HG02970 (cell line): ENCODE results near the gene PLXND1.

Experiments used
- ATAC-seq: cut with Tn5 transposase; IDR thresholded peaks from one replicate; pipeline ENCODE4 v1.9.1; 2021; ENCODE audit warnings: mild to moderate bottlenecking, moderate library complexity, moderate number of reproducible peaks; ENCODE audit not compliant: unreplicated experiment, low FRiP score

The PLXND1 gene

DNA sequence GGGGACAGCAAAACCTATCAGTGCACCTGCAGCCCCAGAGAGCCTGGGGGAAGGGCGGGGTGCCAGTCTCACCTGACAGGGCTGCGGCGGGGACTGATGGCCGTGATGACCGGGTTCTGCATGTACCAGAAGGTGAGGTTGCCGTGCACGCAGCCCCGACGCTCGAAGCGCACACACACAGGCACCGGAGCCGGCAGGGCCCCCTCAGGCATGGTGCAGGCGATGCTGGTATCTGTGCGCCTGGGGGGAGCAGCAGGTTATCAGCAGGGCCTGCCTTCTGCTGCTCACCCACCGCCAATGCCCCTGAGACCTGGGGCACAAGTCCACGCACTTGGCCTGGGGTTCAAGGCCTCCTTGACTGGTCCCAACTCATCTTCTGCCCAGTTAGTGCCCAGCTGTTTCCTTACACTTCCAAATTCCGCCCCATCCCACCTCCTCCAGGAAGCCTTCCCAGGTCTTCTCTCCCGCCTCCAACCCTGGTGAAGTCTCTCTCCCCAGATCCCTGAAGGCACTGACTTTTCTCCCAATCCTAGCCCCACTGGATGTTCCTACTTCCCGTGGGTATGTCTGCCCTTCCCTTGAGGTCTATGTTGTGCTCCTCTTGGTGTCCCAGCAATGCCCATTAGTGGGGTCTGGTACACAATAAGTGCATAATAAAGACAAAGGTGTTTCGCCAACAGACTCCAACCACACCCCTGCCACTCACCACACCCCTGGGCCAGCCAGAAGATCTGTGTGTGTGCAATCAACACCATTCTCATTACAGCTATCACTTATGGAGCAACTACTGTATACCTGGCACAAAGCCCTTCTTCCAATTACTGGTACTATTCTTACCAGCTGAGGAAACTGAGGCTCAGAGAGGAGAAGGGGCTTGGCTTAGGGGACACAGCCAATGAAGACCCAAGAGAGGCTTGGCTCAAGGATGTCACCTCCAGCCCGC, 34.6 kb downstream of the PLXND1 start:
- ATAC-seq, result no peak

DNA sequence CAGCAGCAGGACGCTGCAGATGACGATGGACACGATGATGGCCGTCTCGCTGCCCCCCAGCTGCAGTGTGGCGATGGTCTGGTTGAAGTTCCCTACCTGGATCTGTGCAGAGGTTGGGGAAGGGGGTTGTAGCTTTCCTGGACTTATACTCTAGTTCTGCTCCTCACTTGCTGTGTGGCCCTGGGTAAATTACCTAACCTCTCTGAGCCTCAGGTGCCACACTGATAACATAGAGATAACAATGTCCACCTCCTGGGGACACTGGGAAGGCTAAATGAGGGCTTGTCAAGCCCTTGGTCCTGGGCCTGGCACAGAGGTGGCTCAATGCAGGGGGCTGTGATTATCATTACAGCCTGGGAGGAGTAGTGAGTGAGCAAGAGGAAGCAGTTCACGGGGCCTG, 36.6 kb downstream of the PLXND1 start:
- no peak for ATAC-seq

DNA sequence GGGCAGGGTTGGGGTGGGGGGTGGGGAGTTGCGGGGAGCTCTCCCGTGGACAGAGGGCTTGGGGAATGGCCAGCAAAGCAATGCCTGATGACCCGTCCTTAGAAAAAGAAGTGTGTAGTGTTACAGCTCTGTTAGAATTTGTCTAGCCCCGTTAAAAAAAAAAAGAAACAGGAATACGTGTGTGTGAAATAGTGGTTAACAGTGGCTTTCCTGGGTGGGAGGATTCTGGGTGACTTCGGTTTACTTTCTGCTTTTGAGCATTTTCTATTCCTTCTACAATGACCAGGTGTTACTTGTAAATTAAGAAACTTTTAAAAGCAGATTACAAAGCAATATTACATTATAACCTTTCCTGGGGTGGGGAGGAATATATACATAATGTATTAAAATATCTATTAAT, 38.5 kb downstream of the PLXND1 start:
- ATAC-seq, result no peak

DNA sequence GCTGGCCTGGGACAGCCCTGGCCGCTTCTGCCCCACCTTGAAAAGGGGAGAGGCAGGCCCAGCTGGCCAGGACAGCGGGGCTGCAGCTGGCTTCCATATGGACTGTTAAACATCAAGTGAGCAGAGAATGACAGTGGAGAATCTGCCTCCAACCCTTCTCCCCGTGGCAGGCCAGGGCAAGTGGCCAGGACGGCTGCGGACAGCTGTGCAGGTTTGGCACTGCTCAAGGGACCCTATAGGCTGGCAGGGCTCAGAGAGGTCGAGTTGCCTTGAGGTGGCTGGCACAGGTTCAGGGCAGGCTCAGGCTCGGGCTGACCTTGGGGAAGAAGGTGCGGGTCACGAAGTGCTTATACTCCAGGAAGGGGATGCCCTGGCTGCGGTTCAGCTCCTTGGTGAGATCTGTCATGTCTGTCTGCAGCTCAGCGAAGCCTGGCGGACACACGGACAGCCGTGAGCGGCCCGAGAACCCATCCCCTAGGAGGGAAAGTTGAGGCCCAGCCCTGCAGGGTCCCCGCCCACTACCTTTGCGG, 39.2 kb downstream of the PLXND1 start:
- no peak for ATAC-seq

DNA sequence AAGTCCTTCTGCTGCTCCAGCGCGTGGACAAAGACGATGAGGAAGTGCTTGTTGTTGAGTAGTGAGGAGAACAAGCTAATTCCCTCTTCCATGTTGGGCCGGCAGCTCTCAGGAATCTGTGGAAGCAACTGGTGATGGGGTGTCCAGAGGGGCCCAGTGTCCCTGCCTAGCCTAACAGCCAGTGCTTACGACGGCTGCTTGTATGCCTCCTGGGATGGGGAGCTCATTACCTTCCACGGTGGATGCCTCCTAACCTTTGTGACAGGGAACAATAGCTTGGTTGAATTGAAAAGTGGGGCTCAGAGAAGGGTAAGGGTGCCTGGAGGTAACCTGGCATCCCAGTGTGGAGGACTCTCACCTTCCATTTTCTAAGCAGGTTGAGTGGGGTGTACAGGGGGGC, 40.6 kb downstream of the PLXND1 start:
- ATAC-seq, result no peak

DNA sequence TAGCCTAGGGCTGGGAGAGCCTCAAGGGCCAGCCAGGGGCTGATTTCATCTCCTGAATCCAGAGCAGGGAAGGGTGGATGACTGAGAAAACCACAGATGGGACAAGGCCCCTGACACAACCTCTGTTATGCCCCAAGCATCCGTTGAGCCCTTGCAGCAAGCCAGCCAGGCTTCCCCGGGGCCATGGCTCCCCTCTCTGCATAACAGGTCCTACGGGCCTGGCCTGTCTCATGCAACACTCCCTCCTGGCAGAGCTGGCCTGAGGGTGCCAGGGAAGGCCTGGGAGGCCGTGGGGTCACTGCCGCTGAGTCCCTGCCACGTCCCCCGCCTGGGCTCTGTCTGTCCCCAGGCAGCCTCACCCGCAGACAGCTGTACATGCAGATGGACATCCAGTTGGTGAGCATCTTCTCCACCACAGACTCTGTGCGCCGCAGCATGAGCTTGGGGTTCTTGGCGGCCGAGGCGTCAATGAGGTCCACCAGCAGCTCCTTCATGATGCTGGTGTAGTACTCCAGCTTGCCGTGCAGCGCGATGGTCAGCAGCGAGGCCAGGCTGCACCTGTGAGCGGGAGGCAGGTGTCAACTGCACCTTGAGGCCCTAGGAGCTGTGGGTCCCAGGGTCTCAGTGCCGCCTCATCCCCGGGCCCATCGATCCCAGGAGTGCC, 41.4 kb downstream of the PLXND1 start:
- ATAC-seq, result no peak

DNA sequence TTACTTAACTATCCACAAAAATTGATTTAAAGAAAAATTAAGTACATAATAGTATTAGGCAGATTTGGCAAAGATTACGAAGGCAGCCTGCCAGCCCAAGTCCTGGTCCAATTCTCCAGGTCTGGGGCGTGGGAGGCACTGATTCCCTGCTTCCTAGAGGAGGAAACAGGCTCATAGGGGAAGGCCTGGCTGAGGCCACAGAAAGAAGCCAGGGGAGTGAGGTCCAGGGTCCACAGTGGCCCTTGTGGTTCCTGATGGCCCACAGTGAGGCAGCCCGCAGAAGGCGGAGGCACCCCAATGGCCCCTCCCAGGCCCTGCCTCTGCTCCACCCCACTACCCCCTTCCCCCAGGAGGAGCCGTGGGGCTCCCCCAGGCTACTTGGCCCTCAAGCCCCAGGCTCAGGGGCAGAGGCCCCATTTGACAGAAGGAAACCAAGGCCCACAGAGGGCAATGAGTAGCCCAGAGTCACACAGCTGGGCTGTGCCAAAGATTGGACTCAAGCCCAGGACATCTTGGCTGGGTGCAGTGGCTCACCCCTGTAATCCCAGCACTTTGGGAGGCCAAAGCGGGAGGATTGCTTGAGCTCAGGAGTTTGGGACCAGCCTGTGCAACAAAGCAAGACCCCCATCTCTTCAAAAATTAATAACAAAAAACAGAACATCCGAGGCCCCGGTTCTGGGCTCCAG, 42.5 kb downstream of the PLXND1 start:
- ATAC-seq, result no peak

DNA sequence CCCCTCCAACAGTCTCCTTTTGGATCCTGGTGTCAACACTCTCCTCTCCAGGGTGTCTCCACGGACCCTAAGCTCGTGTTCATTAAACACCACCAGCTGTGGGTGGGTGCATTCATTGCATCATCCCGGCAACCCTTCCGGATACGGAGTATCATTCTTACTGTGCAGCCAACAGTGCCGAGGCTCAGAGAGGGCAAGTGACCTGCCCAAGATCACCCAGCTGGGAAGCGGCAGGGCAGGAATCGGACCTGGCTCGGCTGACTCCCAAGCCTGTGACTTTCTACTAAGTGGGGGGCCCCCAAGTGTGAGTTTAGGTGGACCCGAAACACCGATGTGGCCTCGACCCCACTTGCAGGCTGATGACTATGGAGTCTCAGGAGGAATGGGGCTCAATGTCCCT, 43.1 kb downstream of the PLXND1 start:
- ATAC-seq, result no peak

DNA sequence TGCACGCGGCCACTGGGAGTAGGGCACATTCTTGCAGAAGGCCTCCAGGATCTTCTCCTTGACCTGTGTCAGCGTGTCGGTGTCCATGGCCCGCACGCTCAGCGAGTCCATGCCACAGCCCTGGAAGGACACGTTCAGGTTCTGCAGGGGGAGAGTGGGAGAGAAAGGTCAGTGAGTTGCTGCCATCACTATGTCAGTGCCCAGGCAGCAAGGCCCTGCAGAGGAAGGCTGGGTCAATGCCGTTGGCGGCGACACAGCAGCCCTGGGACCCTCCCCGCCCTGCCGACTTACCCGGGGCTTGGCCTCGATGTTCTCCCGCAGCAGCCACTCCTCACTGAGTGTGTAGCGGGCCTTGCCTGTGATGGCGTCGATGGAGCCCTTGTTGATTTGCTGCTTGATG, 43.7 kb downstream of the PLXND1 start:
- ATAC-seq, result no peak

DNA sequence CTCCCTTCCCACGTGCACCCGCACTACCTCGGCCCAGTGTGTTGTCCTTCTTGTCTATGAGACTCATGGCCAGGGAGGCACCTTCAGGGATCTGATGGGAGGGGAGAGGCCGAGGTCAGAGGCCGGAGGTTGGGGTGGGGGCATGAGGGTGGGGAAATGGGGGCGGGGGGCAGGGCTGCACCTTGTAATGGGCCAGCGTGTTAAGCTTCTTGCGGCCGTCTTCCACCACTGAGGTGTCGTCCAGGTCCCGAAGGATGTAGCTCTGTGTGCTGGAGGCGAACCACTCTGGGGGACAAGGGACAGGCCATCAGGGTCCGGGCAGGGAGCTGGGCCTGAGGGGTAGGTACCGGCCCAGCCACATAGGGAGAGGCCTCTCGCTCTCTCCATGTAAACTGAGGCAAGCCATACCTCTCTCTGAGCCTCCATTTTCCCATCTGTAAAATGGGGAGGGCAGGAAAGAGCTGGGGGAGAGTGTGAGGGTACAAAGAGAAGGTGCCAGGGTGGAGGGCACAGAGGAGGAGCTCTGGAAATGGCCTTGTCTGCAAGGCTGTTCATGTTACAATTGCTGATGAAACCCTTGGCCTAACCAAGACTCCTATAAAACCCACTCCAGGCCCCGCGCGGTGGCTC, 44.7 kb downstream of the PLXND1 start:
- ATAC-seq, result no peak

DNA sequence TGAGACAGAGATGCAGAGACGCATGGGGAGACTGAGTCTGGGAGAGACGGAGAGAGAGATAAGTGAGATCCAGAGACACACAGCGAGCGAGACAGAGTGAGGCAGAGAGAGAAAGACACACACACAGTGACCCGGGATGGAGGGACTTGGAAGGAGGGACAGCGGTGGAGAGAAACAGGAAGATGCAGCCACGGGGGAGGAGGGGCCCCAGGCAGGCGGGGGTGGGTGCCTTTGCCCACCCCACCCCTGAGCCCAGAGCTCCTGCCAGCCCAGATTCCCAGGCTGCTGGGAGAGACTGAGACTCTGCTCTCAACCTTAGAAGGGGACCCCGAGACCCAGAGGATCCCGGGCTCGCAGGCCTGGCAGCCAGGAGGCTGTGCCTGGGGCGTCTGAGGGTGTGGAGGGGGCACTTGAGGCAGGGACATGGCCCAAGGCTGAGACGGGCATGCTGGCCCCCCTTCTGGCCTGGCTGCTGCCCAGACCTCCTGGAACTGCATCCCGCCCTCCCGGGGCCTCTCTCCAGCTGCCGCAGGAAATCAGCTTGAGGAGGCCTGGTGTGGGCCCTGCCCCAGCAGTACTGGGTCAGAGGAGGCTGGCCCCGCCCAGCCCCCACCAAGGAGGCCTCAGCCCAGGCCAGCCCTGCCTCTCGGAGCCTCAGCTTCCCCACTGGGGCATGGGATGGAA, 45.4 kb downstream of the PLXND1 start:
- no peak for ATAC-seq

DNA sequence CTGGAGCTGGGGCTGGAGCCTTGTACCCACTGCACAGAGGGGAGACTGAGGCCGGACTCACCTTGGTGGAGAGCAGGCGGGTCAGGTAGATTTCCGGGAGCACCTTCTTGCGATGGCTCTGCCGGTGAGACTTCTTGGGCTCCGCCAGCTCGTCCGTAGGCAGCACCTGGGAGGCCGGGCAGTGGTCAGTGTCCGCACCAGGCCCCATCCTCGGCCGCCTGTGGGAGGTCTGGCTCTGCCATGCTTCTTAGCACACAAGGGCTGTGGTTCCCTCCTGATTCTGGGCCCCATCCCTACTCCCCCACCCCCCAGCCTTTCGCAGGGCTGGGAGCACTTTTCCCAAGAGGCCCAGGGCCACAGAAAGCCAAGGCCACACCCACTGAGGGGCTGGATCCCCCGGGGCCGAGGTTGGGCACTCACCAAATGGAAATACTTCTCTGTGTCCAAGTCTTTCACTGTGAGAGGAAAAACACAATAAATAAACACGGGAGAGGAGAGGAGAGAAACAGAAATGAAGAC, 46.1 kb downstream of the PLXND1 start:
- no peak for ATAC-seq

DNA sequence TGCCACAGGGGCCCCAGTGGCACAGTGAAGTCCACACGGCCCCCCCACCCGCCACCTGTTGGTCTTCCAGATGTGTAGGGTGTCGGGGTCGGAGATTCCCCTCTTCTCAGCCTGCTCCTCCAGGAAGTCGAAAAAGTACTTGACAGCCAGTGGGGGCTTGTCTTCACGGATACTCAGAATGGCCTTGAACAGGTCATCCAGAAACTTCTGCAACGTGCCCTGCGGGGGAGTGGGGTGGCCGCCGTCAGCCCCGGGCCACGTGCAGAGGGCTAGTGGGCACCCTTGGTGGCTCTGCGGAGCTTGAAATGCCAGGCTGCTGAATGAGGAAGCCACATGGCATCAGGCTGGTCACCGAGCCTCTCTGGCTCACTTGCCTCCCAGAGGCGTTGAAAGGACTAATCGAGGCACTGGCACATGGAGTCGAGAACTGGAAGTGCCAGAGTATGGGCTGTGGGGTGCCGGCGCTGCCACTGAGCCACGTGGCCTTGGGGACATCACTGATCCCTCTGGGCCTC, 46.9 kb downstream of the PLXND1 start:
- no peak for ATAC-seq

DNA sequence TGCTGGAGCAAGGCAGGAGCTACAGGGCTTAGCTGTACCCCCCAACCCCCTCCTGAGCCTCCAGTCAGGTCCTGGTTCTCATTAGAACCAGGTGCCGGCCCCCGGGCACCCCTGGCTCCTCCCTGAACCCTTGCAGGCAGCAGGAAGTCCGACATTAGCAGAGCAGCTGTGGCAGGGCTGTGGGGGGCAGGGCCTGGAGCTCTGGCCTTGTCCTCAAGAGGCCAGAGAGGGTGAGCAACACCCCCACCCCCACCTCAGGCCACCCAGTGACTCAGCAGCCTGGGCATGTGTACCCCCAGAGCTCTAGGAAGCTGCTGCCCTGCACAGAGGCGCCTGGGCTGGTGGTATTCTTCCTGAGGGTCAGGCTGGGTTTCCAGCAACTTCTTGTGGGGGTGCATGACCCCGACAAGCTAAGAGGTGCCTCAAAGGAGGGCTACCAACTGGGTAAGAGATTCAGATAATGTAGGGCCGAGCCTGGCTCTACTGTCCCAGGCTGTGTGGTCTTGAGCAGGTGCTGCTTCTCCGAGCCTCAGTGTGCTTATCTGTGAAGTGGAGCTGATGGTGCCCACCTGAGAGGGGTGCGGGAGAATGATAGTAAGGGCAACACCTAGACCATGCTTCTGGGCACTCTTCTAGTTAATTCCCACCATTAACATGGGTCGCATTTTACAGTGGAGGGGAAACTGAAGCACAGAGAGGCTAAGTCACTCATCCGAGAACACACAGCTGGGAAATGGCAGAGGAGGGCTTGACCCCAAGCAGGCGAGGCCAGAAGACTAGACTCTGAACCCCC, 47.5 kb downstream of the PLXND1 start:
- ATAC-seq, result no peak

DNA sequence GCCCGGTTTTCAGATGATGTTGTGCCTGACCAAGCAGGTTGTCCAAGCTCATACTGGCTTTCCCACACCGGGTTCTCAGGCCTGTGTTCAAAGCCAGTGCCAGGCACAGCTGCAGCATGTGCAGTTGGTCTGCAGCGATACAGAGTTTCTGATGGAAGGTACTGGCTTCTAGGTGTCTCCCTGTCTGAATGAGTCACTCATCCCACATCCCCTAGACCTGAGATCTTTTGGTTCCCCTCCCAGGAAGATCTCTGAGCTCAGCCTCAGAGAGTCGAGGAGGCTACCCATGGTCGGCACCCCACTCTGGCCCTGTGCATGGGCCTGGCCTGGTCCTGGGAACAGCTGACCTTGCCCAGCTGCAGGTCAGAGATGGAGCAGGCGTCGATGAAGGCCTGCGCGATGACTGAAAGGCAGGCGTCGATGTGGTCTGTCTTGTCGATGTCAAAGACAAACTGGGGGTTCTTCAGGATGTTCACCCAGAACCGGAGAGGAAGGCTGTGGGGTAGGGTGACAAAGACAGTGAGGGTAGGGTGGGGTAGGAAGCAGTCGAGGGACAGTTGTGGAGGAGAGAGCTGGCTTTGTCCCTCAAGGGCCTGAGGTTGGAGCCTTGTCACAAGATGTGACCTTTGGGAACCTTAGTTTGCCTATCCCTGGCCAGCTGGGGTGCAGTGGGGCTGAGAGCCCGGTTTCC, 48.2 kb downstream of the PLXND1 start:
- no peak for ATAC-seq

DNA sequence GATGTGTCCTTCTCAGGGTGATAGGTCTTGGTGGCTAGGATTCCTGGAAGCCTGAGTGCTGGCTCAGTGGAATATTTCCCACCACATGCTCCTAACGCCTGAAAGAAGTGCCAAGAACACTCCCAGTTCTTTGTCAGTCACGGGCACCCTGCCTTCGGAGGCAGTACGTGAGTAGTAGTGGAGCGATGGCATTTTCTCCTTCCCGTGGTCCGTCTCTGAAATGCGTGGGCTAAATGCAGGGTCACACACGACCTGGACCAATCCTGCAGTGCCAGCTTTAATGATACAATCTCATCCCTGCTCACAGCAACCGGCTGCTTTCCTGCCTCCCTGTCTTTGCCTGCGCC, 49.0 kb downstream of the PLXND1 start:
- ATAC-seq, result no peak

DNA sequence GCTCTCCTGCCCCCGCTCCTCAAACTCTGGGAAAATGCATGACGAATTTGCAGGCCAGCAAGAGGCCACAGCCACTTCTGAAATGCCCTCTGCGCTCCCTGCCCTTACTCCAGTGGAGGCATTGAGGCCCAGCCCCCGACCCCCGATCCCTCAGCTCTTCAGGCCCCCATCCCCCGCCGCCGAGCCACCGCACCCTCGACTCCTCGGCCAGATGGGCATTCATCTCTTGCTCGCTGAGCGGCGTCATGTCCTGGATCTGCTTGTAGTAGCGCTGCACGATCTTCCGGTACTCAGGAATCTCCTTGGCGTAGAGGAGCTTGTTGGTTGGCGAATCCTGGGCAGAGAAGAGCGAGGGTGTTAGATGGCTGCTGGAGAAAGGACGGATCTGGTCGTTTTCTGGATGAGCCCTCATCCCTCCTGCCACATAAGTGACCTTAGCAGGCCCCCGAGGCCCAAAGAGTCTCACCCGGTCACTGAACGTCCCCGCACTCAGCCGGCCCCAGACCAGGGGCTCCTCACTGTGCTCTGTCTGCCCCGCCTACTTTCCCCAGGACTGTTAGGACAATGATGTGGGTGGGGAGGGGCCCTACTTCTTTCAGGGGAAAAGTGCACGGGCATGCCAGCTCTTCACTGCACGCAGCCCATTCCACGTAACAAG, 49.5 kb downstream of the PLXND1 start:
- no peak for ATAC-seq

DNA sequence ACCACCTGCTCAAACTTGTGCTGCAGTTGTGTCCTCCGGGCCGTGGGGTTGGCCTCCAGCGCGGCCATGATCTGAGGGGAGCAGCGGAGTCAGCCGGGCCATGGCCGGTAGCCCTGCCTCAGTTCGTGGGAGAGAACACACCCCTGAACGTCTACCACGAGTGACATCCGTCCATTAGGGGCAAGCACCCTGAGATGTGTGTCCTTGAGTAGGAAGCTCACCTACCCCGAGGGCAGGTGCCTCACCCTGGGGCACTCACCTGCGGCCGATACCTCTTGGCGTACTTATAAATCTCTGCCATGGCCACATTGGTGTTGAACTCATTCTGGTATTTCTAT, 50.1 kb downstream of the PLXND1 start:
- no peak for ATAC-seq
